ENCODE measurements around the gene DUS4L. TPM values are rescaled to one million over a fixed set of nuclear protein-coding genes. Genes with fewer than 3 reads are reported as not detected.
A peak's percentile ranks its signal among the peaks of the same experiment; 100 is the strongest.

Gene DUS4L
- total and polyA plus RNA-seq, 9 donors, result 5.0 to 7.6 (median 6.8) TPM

DNA sequence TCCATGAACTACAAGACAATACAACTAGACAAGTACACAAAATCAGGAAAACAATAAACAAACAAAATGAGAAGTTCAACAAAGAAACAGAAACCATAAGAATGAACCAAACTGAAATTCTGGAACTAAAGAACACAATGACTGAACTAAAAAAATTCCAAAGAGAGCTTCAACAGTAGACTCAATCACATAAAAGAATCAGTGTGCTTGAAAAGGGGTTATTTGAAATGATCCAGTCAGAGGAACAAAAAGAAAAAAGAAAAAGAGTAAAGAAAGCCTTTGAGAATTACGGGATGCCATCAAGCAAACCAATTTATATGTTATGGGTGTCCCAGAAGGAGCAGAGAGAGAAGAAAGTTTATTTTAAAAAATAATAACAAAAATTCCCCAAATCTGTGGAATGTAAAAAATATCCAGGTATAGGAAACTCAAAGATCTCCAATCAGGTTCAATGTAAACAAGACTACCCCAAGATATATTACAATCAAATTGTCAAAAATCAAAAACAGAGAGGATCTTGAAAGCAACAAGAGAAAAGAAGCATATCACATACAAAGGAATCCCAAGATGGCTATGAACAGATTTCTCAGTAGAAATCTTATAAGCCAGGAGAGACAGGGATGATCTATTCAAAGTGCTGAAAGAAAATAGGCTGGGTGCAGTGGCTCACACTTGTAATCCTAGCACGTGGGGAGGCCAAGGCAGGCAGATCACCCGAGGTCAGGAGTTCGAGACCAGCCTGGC lies 18.8 kb upstream of the DUS4L start:
- Histone ChIP-seq H3K27ac (ENCODE audit: low read length) (no peak overlapping the region), H3K27me3 (ENCODE audit: control insufficient read depth, insufficient read depth, low read length) (no peaks in the 10 kb centered on the region), H3K4me1 (ENCODE audit: control insufficient read depth, insufficient read depth, low read length) (no peaks in the 10 kb centered on the region), H3K36me3 (ENCODE audit: control insufficient read depth, insufficient read depth, low read length) (peaks cover 22% of the 10 kb centered on the region), H3K9me3 (replicated peaks; ENCODE audit: control insufficient read depth, low read depth, low read length) (peaks cover 7% of the 10 kb centered on the region), H3K4me3 (ENCODE audit: low read length) (no peak overlapping the region)
- no CpG with 5 or more reads among the region's 4 CpGs for WGBS (ENCODE audit: insufficient coverage)
- no peak for DNase-seq

DNA sequence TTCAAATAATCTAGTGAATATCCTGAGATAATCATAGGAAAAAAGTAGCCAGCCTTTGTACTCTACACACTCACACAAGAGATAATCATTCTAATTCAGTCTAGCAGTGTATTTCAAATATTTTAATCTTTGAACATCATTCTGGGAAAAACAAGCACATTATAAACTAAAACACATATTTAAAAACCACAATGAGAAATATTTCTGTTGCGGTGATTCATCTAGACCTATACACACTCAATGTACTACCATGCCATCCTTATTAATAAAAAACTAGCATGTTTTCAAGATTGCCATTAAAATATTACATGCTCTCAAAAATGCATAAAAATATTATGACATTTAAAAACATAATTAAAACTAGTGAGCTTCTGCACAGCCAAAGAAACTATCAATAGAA lies 11.8 kb upstream of the DUS4L start:
- H3K9me3 ChIP-seq (replicated peaks; ENCODE audit: control insufficient read depth, low read depth, low read length), result no peaks in the 10 kb centered on the region
- H3K4me3 ChIP-seq (ENCODE audit: low read length), result no peak overlapping the region
- no peak for DNase-seq
- H3K4me1 ChIP-seq (ENCODE audit: control insufficient read depth, insufficient read depth, low read length), result no peaks in the 10 kb centered on the region
- H3K27ac ChIP-seq (ENCODE audit: low read length), result no peak overlapping the region
- no CpG with 5 or more reads among the region's 1 CpG for WGBS (ENCODE audit: insufficient coverage)
- no peaks in the 10 kb centered on the region for H3K27me3 ChIP-seq (ENCODE audit: control insufficient read depth, insufficient read depth, low read length)
- H3K36me3 ChIP-seq (ENCODE audit: control insufficient read depth, insufficient read depth, low read length), result peaks cover 13% of the 10 kb centered on the region

DNA sequence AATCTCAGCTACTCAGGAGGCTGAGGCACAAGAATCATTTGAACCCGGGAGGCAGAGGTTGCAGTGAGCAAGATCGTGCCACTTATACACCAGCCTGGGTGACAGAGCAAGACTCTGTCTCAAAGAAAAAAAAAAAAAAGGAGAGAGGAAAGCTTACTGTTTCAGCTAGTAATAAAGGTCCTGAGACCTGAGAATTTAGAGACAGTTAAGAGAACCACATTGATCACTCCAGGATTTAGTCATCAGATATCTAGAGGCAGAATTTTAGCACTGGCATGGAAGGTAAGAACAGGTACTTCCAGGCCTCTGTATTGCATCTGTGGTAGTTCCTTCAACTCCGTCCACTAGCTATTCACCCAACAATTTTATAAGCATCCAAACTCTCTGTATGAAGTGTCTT lies 7.9 kb upstream of the DUS4L start:
- Histone ChIP-seq H3K9me3 (replicated peaks; ENCODE audit: control insufficient read depth, low read depth, low read length) (no peaks in the 10 kb centered on the region), H3K27ac (ENCODE audit: low read length) (no peak overlapping the region), H3K4me3 (ENCODE audit: low read length) (no peak overlapping the region), H3K4me1 (ENCODE audit: control insufficient read depth, insufficient read depth, low read length) (no peaks in the 10 kb centered on the region), H3K36me3 (ENCODE audit: control insufficient read depth, insufficient read depth, low read length) (peaks cover 8% of the 10 kb centered on the region), H3K27me3 (ENCODE audit: control insufficient read depth, insufficient read depth, low read length) (no peaks in the 10 kb centered on the region)
- no peak for DNase-seq
- WGBS (ENCODE audit: insufficient coverage), result 100% methylated on average over 1 of the region's 3 CpGs

GRCh38 chr7:107559864-107560263 lies 3.9 kb upstream of the DUS4L start:
- Histone ChIP-seq H3K4me3 (ENCODE audit: low read length) (no peak overlapping the region), H3K9me3 (replicated peaks; ENCODE audit: control insufficient read depth, low read depth, low read length) (no peaks in the 10 kb centered on the region), H3K27me3 (ENCODE audit: control insufficient read depth, insufficient read depth, low read length) (no peaks in the 10 kb centered on the region), H3K36me3 (ENCODE audit: control insufficient read depth, insufficient read depth, low read length) (peaks cover 6% of the 10 kb centered on the region), H3K27ac (ENCODE audit: low read length) (no peak overlapping the region), H3K4me1 (ENCODE audit: control insufficient read depth, insufficient read depth, low read length) (peaks cover 2% of the 10 kb centered on the region)
- no CpG with 5 or more reads among the region's 2 CpGs for whole genome bisulfite sequencing (ENCODE audit: insufficient coverage)
- DNase-seq, result no peak

DNA sequence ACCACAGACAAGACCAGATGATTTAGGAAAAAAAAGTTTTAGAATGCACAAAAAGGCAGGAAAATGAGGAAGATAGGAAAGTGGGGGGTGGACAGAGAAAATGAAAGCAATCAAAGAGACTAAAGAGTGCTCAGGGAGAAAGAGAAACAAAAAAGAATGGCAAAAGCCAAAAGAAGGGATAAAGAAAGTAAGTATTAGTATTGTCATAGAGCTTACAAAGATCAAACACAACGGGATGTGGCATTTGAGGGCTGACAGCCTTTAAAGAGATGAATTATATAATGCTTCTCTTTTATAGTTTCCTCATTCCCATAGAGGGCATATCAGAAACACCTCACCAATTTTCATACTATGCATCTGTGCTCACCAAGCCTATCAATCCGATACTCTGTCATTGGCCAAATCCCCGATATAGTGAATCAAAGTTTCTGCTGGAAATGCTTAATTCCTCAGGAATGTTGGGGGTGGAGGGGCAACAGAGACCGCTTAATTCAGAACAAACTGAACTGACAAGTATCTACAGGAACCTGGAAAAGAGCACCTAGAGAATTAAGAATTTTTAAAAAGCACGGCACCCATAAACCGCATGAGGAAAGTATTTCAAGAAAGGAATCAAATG lies 2.8 kb upstream of the DUS4L start:
- H3K4me3 ChIP-seq (ENCODE audit: low read length), result no peak overlapping the region
- DNase-seq, result no peak

DNA sequence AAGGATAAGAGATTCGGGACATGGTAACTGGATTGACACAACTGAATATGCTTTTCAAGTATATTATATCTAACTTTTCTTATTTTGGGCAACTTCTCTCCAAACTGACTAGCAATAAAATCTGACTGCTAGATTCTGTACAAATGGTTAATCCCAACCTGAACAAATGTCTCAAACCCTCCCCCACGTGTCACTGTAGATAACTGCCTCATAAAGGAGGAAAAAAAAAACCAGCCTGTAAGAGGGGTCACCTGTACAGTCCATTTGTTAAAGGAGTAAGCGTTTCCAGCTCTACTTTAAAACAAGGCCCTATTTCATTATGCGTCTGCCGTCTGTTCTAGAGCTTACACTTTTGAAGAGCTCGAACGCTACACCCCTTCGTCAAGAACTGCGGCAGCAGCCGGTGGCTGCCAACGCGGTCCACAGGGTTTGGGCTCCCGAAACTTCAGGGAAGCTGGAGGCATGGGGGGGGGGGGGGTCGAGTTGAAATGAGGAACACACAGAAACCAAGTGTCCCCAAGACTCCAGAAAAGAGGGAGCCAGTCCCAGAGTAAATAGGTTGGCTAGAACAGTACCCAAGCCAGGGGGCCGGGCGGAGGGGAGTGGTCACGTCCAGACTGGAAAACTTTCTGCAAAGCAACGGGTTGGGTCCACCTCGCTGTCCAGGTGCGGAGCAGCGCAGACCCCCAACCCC lies 543 bp upstream of the DUS4L start:
- H3K27me3 ChIP-seq (ENCODE audit: control insufficient read depth, insufficient read depth, low read length), result no peaks in the 10 kb centered on the region
- peaks cover 2% of the 10 kb centered on the region for H3K36me3 ChIP-seq (ENCODE audit: control insufficient read depth, insufficient read depth, low read length)
- peak overlapping the region; percentile 90 for H3K27ac ChIP-seq (ENCODE audit: low read length)
- H3K4me1 ChIP-seq (ENCODE audit: control insufficient read depth, insufficient read depth, low read length), result peaks cover 2% of the 10 kb centered on the region
- 0% methylated on average over 14 of the region's 21 CpGs for WGBS (ENCODE audit: insufficient coverage)
- no peaks in the 10 kb centered on the region for H3K9me3 ChIP-seq (replicated peaks; ENCODE audit: control insufficient read depth, low read depth, low read length)
- peak overlapping the region; percentile 87 for H3K4me3 ChIP-seq (ENCODE audit: low read length)
- peak; percentile 76 for DNase-seq

More for the DNA sequence above, 2.8 kb upstream of the DUS4L start:
- Histone ChIP-seq H3K27ac (ENCODE audit: low read length) (no peak overlapping the region), H3K36me3 (ENCODE audit: control insufficient read depth, insufficient read depth, low read length) (peaks cover 6% of the 10 kb centered on the region), H3K4me1 (ENCODE audit: control insufficient read depth, insufficient read depth, low read length) (peaks cover 2% of the 10 kb centered on the region), H3K9me3 (replicated peaks; ENCODE audit: control insufficient read depth, low read depth, low read length) (no peaks in the 10 kb centered on the region), H3K27me3 (ENCODE audit: control insufficient read depth, insufficient read depth, low read length) (no peaks in the 10 kb centered on the region)
- WGBS (ENCODE audit: insufficient coverage), result 93% methylated on average over 2 of the region's 6 CpGs

DNA sequence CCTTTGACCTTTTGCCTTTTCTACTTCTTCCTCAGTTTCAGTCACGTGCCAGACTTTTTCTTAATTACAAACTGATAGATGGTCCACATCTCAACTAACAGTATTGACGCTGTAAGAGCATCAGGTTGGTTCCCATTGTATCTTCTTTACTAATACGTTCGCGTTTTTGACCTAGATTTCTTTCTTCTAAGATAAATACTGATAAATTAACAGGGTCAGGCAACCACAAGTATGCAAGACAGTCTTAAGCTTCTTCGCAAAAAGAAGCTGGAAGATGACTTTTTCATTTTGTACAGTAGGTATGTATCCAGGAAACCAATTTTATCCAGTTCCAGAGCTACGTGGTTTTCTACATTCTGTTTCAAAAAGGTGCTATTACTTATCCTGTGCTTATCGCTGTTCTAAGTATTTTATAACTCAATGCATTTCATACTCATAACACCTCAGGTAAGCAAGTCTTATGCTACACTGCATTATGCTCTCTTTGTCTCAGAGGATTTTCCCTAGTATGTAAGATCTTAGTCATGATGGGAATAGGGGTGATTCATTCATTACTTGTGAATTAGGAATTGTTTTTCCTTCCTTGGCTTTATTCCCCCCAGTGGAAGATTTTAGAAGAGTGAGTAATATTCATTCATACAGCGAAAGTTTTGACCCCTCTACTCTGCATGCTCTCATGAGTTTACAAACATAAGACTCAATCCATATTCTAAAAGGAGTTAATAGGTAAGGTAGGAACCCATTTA lies 955 bp downstream of the DUS4L start:
- no peak for DNase-seq
- H3K27ac ChIP-seq (ENCODE audit: low read length), result peak overlapping the region; percentile 87
- H3K27me3 ChIP-seq (ENCODE audit: control insufficient read depth, insufficient read depth, low read length), result no peaks in the 10 kb centered on the region
- H3K36me3 ChIP-seq (ENCODE audit: control insufficient read depth, insufficient read depth, low read length), result peaks cover 2% of the 10 kb centered on the region
- H3K4me1 ChIP-seq (ENCODE audit: control insufficient read depth, insufficient read depth, low read length), result peaks cover 2% of the 10 kb centered on the region
- H3K4me3 ChIP-seq (ENCODE audit: low read length), result peak overlapping the region; percentile 87
- 0% methylated on average over 1 of the region's 9 CpGs for WGBS (ENCODE audit: insufficient coverage)
- no peaks in the 10 kb centered on the region for H3K9me3 ChIP-seq (replicated peaks; ENCODE audit: control insufficient read depth, low read depth, low read length)

DNA sequence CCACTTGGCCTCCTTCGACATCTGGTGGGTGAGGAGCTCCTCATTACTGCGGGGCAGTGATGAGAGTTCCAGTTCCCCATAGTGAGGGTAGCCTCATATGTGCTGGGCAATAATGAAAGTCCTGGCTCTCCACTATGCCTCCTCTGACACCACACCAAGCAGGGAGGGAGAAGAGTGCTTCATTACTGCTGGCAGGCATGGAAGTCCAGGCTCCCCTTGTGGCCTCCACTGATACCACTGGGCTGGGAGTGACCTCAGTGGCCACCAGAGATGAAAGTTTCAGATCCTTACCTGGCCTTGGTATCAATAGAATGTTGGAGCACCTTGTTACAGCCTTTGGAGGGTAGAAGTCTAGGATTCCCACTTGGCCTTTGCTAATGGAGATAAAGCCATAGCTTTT lies 6.5 kb downstream of the DUS4L start:
- H3K4me3 ChIP-seq (ENCODE audit: low read length), result no peak overlapping the region
- no peaks in the 10 kb centered on the region for H3K4me1 ChIP-seq (ENCODE audit: control insufficient read depth, insufficient read depth, low read length)
- peaks cover 8% of the 10 kb centered on the region for H3K36me3 ChIP-seq (ENCODE audit: control insufficient read depth, insufficient read depth, low read length)
- WGBS (ENCODE audit: insufficient coverage), result no CpG with 5 or more reads among the region's 2 CpGs
- H3K27ac ChIP-seq (ENCODE audit: low read length), result no peak overlapping the region
- no peaks in the 10 kb centered on the region for H3K9me3 ChIP-seq (replicated peaks; ENCODE audit: control insufficient read depth, low read depth, low read length)
- DNase-seq, result no peak
- no peaks in the 10 kb centered on the region for H3K27me3 ChIP-seq (ENCODE audit: control insufficient read depth, insufficient read depth, low read length)

GRCh38 chr7:107573537-107573936 lies 9.8 kb downstream of the DUS4L start:
- Histone ChIP-seq H3K4me3 (ENCODE audit: low read length) (no peak overlapping the region), H3K36me3 (ENCODE audit: control insufficient read depth, insufficient read depth, low read length) (peaks cover 8% of the 10 kb centered on the region), H3K4me1 (ENCODE audit: control insufficient read depth, insufficient read depth, low read length) (no peaks in the 10 kb centered on the region), H3K27ac (ENCODE audit: low read length) (no peak overlapping the region), H3K9me3 (replicated peaks; ENCODE audit: control insufficient read depth, low read depth, low read length) (no peaks in the 10 kb centered on the region), H3K27me3 (ENCODE audit: control insufficient read depth, insufficient read depth, low read length) (no peaks in the 10 kb centered on the region)
- no peak for DNase-seq
- no CpG with 5 or more reads among the region's 4 CpGs for WGBS (ENCODE audit: insufficient coverage)

DNA sequence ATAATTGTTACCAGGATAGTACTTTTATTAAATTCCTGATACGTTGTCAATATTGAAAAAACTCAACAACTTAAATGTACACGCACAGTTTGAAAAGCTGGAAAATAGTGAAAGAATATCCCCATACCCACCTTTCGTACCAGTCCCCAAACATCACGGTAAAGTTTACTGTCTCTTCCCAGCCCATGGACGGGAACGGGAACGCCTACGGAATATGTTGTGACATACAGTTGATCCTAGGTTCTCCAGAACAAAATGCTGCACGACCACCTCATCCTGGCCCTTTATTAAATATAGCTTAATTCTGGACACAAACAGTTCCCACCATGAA lies 15.7 kb downstream of the DUS4L start:
- peak overlapping the region; percentile 97 for H3K27ac ChIP-seq (ENCODE audit: low read length)
- H3K4me3 ChIP-seq (ENCODE audit: low read length), result peak overlapping the region; percentile 86
- no CpG with 5 or more reads among the region's 9 CpGs for WGBS (ENCODE audit: insufficient coverage)
- no peaks in the 10 kb centered on the region for H3K4me1 ChIP-seq (ENCODE audit: control insufficient read depth, insufficient read depth, low read length)
- DNase-seq, result no peak
- no peaks in the 10 kb centered on the region for H3K9me3 ChIP-seq (replicated peaks; ENCODE audit: control insufficient read depth, low read depth, low read length)
- no peaks in the 10 kb centered on the region for H3K27me3 ChIP-seq (ENCODE audit: control insufficient read depth, insufficient read depth, low read length)
- peaks cover 3% of the 10 kb centered on the region for H3K36me3 ChIP-seq (ENCODE audit: control insufficient read depth, insufficient read depth, low read length)

Measured in muscle of leg (tissue), 11 donors.